GM19099 (cell line): Measurements from ENCODE around the gene CCDC142.

Experiments used
- POLR2A ChIP-seq: IDR thresholded peaks from 3 replicates; pipeline ENCODE4 v1.6.1; 2011; ENCODE audit warnings: low read depth; ENCODE audit not compliant: insufficient read length; ENCODE audit errors: extremely low read depth

The CCDC142 gene

DNA sequence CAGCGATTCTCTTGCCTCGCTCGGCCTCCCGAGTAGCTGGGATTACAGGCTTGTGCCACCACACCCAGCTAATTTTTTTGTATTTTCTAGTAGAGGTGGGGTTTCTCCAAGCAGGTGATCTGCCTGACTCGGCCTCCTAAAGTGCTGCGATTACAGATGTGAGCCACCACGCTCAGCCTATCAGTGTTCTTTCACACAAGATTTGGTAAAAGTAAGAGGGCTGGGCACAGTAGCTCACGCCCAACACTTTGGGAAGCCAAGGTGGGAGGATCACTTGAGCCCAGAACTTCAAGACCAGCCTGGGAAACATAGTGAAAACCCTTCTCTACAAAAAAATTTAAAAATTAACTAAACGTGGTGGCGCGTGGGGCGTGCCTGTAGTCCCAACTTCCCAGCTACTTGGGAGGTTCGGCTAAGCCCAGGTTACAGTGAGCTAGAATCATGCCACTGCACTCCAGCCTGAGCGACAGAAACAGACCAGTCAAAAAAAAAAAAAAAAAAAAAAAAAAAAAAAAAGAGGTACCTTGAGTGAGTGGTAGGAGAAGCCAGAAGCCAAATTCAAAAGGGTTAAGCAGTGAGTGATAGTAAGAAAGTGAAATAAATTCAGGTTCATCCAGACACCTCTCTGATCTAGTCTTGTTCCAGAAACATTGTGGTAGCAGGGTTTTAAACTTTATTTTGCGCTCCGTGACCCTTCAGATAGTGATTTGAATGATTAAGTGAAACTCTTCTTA, 11.3 kb downstream of the CCDC142 start:
- TF ChIP-seq POLR2A, result no peak

- TF ChIP-seq POLR2A, result no peak
Observed at GRCh38 chr2:74464406-74464805, 18.4 kb downstream of the CCDC142 start.

DNA sequence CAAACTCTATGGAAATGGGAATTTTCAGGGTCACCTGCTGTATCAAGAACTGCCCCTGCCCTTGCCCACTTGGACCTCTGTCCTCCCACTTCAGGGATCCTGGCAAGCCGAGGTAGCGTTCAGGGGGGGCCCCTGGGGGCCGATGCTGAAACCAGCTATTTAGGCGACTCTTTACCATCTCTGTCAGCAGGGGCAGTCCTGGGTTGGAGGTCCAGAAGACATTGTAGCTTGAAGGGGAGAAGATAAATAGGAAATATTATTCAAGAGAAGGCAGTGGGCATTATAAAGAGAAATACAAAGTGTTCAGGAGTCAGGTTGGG, 20.1 kb downstream of the CCDC142 start:
- no peak for TF ChIP-seq POLR2A

DNA sequence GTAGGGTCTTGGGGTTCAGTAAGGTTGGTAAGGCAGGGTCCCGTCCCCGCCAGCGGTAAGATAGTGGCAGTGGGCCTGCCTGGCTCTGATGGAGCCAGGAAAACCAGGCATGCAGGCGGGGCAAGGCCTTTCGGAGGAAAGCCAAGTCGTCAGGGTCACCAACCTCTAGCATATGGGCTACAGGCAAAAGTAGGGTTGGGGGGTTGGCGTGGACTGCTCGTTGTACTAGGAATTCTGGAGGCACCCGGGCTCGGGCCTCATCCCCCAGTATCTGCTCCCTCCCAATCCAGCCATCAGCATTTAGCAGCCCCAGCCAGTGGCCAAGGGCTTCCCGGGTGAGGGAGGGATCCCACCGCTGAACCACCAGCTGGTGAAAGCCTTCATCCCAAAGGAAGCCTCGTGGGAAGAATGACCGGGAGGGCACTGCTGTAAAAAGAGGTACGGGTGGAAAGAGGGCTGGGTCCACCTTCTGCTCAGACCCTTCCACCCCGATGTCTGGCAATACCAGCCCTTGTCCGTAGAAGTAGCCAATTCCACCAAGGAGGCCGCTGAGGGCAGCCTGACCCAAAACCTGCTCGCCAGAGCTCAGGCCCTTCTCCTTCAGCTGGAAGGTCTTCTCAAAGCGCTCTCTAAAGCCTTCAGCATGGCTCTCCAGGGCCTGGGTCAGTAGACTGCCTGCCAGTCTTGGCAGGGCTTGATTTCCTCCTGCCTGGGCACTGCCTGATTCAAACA, 20.6 kb downstream of the CCDC142 start:
- TF ChIP-seq POLR2A, result no peak

DNA sequence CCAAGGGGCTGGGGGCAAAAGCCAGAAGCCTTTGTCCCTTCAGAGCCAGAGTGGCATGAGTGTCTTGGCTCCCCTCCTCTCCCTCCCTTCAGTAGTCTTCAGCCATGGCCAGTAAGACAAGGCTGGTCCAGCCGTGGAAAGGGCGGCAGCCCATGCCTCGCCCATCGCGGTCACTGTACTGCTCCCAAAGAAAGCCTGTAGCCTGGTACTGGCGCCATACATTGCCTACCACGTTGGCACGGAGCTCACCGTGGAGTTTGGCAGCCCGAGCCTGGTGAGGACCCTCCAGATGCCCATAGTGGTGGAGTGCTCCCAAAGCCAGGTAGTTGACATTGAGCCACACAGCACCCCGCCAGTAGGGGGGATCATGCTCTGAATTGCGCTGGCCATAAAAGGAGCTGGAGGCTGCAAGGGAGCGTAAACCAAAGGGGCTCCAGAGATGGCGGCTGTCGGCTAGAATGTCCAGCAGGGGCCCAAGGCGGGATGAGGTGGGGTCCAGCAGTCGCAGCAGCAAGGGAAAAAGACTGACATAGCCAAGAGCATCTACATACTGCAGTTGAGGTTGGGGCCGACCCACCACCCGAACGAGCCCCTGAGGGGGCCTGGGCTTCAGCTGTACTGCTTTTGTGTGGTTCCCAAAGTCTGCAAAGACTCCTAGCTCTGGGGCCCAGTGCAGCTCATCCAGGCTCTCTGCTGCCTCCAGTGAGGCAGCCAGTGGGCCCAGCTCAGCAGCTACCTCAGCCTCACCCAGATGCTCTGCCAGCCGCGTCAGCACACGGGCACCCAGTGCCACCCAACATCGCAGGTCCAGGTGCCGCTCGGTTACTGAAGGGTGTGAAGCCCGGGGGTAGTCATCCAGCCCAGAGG, 21.4 kb downstream of the CCDC142 start:
- no peak for TF ChIP-seq POLR2A

DNA sequence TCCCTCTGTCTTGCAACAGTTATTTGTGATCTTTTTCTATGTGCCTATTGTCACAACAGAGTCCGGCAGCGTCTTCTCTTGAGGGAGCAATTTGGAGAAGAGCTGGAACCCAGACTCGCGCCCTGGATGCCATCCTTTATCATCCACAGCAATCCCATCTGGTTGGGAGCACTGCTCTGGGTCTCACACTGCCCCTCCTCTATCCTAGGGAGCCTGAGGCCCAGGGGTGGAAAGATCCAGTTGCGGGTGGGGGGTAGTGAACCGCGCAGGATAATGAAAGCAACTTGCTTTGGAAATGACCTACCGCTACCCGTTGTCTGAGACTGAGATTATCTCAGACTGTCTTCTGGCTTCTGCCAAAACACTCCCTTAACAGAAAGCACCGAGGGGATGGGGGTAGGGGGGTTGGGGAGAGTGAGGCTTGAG, 23.8 kb downstream of the CCDC142 start:
- TF ChIP-seq POLR2A, result no peak

GRCh38 chr2:74458132-74458937, 24.5 kb downstream of the CCDC142 start, which contains the start of gene WBP1:
TSS of gene WBP1 (plus strand) at chr2:74458438. CDS start at chr2:74458603, 165 bp downstream.
- TF ChIP-seq POLR2A, result peak; percentile 43

DNA sequence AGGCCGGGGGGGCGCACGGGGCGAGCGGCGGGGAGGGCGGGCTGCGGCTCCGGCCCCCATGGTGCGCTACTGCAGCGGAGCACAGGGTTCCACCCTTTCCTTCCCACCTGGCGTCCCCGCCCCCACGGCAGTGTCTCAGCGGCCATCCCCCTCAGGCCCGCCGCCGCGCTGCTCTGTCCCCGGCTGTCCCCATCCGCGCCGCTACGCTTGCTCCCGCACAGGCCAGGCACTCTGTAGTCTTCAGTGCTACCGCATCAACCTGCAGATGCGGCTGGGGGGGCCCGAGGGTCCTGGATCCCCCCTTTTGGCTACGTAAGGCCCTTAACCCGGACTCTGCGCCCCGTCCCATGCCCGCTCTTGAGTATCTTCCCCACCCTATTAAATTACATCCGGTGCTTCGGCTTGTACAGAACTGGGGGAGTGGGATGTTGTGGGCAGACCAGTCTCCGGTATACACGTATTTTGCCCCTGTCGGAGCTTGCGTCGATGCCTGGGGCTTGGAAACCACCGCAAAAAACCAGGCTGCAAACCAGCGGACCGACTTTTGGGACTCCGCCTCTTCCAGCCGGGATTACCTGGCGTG, 25.2 kb downstream of the CCDC142 start:
- peak; percentile 60 for TF ChIP-seq POLR2A

GRCh38 chr2:74457129-74457548, 25.7 kb downstream of the CCDC142 start:
- peak; percentile 46 for TF ChIP-seq POLR2A

DNA sequence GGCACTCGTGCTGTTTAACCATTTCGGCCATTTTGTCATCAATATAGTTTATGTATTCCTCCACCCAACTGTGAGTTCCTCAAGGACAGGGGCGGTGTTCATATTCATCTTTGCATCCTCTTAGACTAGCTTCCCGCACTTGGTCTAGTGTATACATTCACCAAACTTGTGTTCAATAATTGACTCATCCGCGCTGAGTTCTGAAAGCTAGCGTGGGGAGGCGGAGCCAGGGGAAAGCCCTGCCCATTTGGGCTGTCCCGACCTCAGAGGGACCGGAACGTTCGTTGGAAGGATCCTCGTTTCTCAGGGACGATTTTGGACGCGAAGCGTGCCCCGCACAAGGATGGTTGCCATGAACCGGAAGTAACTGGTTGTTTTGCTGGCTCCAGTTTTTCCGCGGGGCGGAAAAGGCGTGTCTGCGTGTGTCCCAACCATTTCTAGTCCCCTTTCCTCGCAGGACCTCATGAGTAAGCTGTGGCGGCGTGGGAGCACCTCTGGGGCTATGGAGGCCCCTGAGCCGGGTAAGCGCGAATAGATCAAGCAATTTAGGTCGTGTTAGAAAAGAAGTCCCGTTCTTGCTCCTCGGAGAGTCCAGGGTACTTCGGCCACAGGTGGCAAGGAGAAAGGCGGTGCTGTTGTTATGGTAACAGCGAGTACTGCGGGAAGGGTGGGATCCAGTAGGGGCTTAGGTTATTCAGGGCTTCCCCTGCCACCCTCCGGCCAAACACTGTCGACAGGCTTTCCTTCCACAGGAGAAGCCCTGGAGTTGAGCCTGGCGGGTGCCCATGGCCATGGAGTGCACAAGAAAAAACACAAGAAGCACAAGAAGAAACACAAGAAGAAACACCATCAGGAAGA, 27.9 kb downstream of the CCDC142 start, which contains the start of gene INO80B:
TSS of gene INO80B (plus strand) at position 434 of the 858 bp plus-strand sequence. CDS start at position 464, 30 bp downstream.
- TF ChIP-seq POLR2A, result peak; percentile 65

DNA sequence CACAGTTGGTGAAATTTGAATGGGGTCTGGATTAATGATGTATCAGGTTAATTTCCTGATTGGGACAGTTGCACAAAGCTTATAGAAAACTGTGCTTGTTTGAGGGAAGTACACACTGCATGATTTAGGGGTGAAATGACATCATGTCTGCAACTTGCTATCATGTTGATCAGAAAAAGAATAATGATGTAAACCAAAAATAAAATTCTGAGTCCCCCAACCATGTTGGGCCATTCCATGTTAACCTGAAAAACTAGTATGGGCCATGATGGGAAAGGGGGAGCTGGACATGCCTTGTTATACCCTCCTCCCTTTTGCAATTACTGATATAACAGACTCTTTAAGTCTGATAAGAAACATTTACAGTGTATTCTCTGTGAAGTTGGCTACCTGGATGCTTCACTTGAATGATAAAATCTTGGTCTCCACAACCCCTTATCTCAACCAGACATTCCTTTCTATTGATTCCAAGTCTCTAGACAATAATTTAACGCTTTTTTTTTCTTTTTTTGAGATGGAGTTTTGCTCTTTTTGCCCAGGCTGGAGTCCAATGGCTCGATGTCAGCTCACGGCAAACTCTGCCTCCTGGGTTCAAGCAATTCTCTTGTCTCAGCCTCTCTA, 32.1 kb downstream of the CCDC142 start:
- no peak for TF ChIP-seq POLR2A

GRCh38 chr2:74448771-74449170, 34.0 kb downstream of the CCDC142 start:
- no peak for TF ChIP-seq POLR2A
